ENCODE measurements around the gene SUGP2. TPM values are rescaled to one million over a fixed set of nuclear protein-coding genes. Genes with fewer than 3 reads are reported as not detected.

SUGP2 gene
- total RNA-seq, 4 donors from 2014 or later, result 43.0 to 132 (median 57.9) TPM

DNA sequence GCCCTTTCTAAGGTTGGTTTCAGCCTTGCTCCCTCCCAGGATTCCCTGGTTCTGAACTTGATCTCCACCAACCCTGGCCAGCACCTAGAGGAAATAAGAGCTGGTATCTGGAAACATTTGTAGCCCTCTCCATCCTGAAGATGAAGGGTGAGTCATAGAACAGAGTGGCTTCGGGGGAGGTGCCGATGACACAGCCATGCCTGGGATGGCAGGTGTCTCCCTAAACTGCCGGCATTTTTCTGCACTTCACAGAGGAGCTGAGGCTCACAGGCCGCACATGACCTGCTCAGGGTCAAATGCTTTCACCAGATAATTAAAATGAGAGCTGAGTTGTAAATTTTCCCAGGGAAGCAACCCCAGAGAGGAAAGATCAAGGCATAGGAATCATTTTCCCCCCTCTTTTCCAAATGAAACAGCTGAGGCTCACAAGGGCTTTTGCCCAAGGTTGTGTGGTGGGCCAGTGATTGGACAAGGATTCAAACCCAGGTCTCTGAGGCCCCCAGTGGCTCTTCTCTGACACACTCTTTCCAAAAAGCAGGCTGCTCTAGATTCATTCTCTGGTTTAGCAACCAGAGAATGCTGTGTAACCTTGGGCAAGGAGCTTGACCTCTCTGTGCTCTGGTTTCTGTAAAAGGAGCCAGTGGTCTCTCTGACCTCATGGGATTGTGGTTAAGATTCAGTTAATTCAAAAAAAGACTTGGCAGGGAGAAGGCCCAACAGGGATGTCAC, 29.3 kb upstream of the SUGP2 start:
- 85% methylated on average over 4 of the region's 4 CpGs; no CpG with 5 or more reads in 1 of the 2 donors for WGBS, 2 donors (ENCODE audit: low coverage in 1 of 2)
- Histone ChIP-seq H3K27ac (peak overlapping the region; percentile 78 to 85 (median 83)), H3K36me3 (no peaks in the 10 kb centered on the region), H3K4me1 (peaks cover 14 to 33% (median 17%) of the 10 kb centered on the region in 4 donors), H3K27me3 (no peaks in the 10 kb centered on the region), H3K4me3 (peak overlapping the region in 3 of 4 donors; percentile 18 to 92 (median 77)), H3K9me3 (no peaks in the 10 kb centered on the region)
- no peak for TF ChIP-seq EP300 (IDR thresholded peaks at IDR 0.05; ENCODE audit: low read depth)
- no peak for TF ChIP-seq POLR2AphosphoS5 (IDR thresholded peaks at IDR 0.05)
- TF ChIP-seq, protein P1, sequence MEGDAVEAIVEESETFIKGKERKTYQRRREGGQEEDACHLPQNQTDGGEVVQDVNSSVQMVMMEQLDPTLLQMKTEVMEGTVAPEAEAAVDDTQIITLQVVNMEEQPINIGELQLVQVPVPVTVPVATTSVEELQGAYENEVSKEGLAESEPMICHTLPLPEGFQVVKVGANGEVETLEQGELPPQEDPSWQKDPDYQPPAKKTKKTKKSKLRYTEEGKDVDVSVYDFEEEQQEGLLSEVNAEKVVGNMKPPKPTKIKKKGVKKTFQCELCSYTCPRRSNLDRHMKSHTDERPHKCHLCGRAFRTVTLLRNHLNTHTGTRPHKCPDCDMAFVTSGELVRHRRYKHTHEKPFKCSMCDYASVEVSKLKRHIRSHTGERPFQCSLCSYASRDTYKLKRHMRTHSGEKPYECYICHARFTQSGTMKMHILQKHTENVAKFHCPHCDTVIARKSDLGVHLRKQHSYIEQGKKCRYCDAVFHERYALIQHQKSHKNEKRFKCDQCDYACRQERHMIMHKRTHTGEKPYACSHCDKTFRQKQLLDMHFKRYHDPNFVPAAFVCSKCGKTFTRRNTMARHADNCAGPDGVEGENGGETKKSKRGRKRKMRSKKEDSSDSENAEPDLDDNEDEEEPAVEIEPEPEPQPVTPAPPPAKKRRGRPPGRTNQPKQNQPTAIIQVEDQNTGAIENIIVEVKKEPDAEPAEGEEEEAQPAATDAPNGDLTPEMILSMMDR (IDR thresholded peaks at IDR 0.05), result no peak
- TF ChIP-seq POLR2A (IDR thresholded peaks at IDR 0.05), result no peak
- in situ Hi-C loops (cut with MboI; ENCODE audit: low pct_ligation_motif_present in 1 of 4, low pct_unique_long_range_greater_than_20kb in 1 of 4, low sequenced_read_pairs in 3 of 4), result no loop called here
- intact Hi-C loops (cut with DNase I; ENCODE audit: low total_unique reads), result no loop called here
- DNase-seq, result no peak

DNA sequence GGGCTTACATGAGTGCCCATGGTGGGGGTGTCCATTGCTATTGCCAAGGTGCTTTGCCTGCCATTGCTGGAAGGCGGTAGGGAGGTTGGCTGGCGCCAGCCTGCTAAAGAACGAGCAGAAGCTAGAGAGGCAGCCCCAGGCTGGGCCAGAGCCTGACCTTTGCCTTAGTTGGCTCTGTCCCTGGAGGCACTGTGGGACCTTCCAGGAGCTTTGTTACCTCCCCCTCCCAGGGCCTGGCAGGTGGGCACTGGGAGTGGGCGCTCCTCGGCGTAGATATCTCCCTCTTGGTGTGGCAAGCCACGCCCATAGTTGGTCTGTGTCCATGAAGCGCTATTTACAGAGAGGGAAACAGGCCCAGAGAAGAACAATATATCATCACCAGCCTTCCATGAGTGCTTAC, 28.2 kb upstream of the SUGP2 start:
- no peak overlapping the region for H3K4me3 ChIP-seq
- intact Hi-C loops (cut with DNase I; ENCODE audit: low total_unique reads) (no loop called here), in situ Hi-C loops (cut with MboI; ENCODE audit: low pct_ligation_motif_present in 1 of 4, low pct_unique_long_range_greater_than_20kb in 1 of 4, low sequenced_read_pairs in 3 of 4) (no loop called here)
- H3K27ac ChIP-seq, result no peak overlapping the region
- H3K9me3 ChIP-seq, result no peaks in the 10 kb centered on the region
- WGBS, 2 donors (ENCODE audit: low coverage in 1 of 2), result 65% methylated on average over 8 of the region's 8 CpGs; no CpG with 5 or more reads in 1 of the 2 donors
- no peaks in the 10 kb centered on the region for H3K27me3 ChIP-seq
- H3K36me3 ChIP-seq, result peaks cover 0 to 4% (median 0%) of the 10 kb centered on the region in 4 donors
- TF ChIP-seq POLR2A (IDR thresholded peaks at IDR 0.05) (no peak), EP300 (IDR thresholded peaks at IDR 0.05; ENCODE audit: low read depth) (no peak), POLR2AphosphoS5 (IDR thresholded peaks at IDR 0.05) (no peak)
- TF ChIP-seq, protein P1 (IDR thresholded peaks at IDR 0.05), result no peak
- DNase-seq, result no peak
- H3K4me1 ChIP-seq, result peaks cover 14 to 25% (median 17%) of the 10 kb centered on the region in 4 donors

DNA sequence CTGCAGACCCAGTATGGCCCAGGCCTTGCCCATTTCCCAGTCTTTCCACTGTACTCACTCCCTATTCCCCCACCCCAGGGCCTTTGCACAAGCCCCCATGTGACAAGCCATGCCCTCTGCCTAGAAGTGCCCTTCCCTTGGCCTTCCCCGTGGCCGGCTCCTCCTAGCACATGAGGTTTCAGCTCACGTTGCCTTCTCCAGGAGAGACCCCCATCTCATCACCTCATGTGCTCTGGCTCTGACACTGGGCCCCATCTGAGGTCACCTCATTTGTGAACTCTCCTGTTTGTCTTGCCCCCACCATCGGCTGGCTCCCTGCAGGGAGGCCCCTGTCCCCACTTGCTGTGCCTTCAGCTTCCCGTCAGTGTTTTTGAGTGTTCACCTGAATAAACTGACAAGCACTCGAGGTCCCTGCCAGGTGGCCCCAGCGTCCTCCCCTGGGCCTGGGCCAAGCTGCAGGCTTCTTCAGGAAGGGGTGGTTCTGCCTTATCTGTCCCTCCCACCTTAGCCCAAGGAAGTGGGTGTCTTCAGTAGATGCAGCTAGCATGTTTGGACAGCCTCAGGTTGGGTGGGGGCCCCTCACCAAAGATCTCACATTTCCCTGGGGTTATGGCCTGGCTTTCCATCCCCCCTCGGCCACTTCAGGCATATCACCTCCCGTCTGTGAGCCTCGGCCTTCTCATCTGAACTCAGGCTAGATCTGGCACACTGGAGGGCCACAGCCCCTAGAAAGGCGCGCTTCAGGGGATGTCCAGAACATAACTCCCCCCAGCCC, 26.7 kb upstream of the SUGP2 start:
- no peaks in the 10 kb centered on the region for H3K9me3 ChIP-seq
- no peak for DNase-seq
- H3K27ac ChIP-seq, result no peak overlapping the region
- intact Hi-C loops (cut with DNase I; ENCODE audit: low total_unique reads) (loop anchor here (10.0 kb wide), 2 partner anchors 75 to 115 kb away; partner anchors contain the start of genes MEF2B and TMEM161A), in situ Hi-C loops (cut with MboI; ENCODE audit: low pct_ligation_motif_present in 1 of 4, low pct_unique_long_range_greater_than_20kb in 1 of 4, low sequenced_read_pairs in 3 of 4) (loop anchor here in 1 of 4 donors (10.0 kb wide), 1 partner anchor 75 kb away; the partner anchor contains the start of gene TMEM161A)
- peaks cover 6 to 12% (median 8%) of the 10 kb centered on the region in 4 donors for H3K4me1 ChIP-seq
- peaks cover 0 to 7% (median 0%) of the 10 kb centered on the region in 4 donors for H3K36me3 ChIP-seq
- no peaks in the 10 kb centered on the region for H3K27me3 ChIP-seq
- 80 to 85% methylated on average over 2 to 12 of the region's 12 CpGs for WGBS, 2 donors (ENCODE audit: low coverage in 1 of 2)
- H3K4me3 ChIP-seq, result no peak overlapping the region
- TF ChIP-seq EP300 (IDR thresholded peaks at IDR 0.05; ENCODE audit: low read depth), result no peak
- TF ChIP-seq, protein P1 (IDR thresholded peaks at IDR 0.05), result no peak
- TF ChIP-seq POLR2A (IDR thresholded peaks at IDR 0.05), result no peak
- TF ChIP-seq POLR2AphosphoS5 (IDR thresholded peaks at IDR 0.05), result no peak

Measured in transverse colon (tissue), 4 donors.